HepG2 (cell line): ENCODE data around the gene TMEM131. TPM values are rescaled to one million over a fixed set of nuclear protein-coding genes. Genes with fewer than 3 reads are reported as not detected.

Experiments
- GATA4 ChIP-seq: sonication (generic); IDR thresholded peaks from 2 replicates; pipeline ENCODE4 v1.6.1; 2016; ENCODE audit warnings: antibody characterized with exemption, low read depth, borderline replicate concordance
- GLMP ChIP-seq: sonication (generic); formaldehyde crosslinking; IDR thresholded peaks from 2 replicates; pipeline ENCODE4 v1.9.0; 2021; ENCODE audit warnings: missing genetic modification reagents, mild to moderate bottlenecking, borderline replicate concordance
- NCOA5 ChIP-seq: sonication (generic); formaldehyde crosslinking; IDR thresholded peaks from 2 replicates; pipeline ENCODE4 v1.4.0; 2020; ENCODE audit warnings: missing genetic modification reagents
- RBM22 ChIP-seq: fragments of 200-400 bp; formaldehyde crosslinking; optimal IDR thresholded peaks from 2 replicates; pipeline ENCODE3; 2017; ENCODE audit warnings: mild to moderate bottlenecking, low read length, moderate library complexity
- SOX13 ChIP-seq, 3 experiments: fragments of 450-650 bp in 1 of 3; sonication (generic) in 1 of 3; formaldehyde crosslinking in 1 of 3; IDR thresholded peaks in 2 of 3; conservative IDR thresholded peaks in 1 of 3; 2 replicates each; pipeline versions ENCODE4 v1.5.0 to v1.6.1; 2016 to 2020; ENCODE audit warnings: antibody characterized with exemption in 1 of 3, mild to moderate bottlenecking in 1 of 3, missing compliant biosample characterization in 1 of 3, missing genetic modification reagents in 1 of 3, moderate library complexity in 1 of 3
- SP140L ChIP-seq: sonication (generic); formaldehyde crosslinking; IDR thresholded peaks from 2 replicates; pipeline ENCODE4 v1.4.0; 2020; ENCODE audit warnings: missing genetic modification reagents, borderline replicate concordance
- STAG1 ChIP-seq: sonication (generic); formaldehyde crosslinking; IDR thresholded peaks from 2 replicates; pipeline ENCODE4 v1.4.0; 2020; ENCODE audit warnings: missing genetic modification reagents
- ZBED4 ChIP-seq: sonication (generic); formaldehyde crosslinking; IDR thresholded peaks from 2 replicates; pipeline ENCODE4 v1.4.0; 2020; ENCODE audit warnings: missing genetic modification reagents, borderline replicate concordance
- ZBTB20 ChIP-seq: sonication (generic); formaldehyde crosslinking; IDR thresholded peaks from 2 replicates; pipeline ENCODE4 v1.8.1; 2023; ENCODE audit warnings: missing genetic modification reagents, low read depth, mild to moderate bottlenecking, borderline replicate concordance
- ZNF205 ChIP-seq: IDR thresholded peaks from 2 replicates; pipeline ENCODE4 v1.6.1; 2018; ENCODE audit warnings: missing biosample characterization, missing genetic modification reagents
- ZNF484 ChIP-seq: sonication (generic); formaldehyde crosslinking; IDR thresholded peaks from 2 replicates; pipeline ENCODE4 v1.5.1; 2020; ENCODE audit warnings: mild to moderate bottlenecking, low read depth, missing genetic modification reagents, borderline replicate concordance
- ZNF501 ChIP-seq: sonication (generic); formaldehyde crosslinking; IDR thresholded peaks from 2 replicates; pipeline ENCODE4 v1.5.1; 2020; ENCODE audit warnings: mild to moderate bottlenecking, moderate library complexity, missing genetic modification reagents
- ZNF563 ChIP-seq: sonication (generic); formaldehyde crosslinking; IDR thresholded peaks from 2 replicates; pipeline ENCODE4 v1.8.0; 2022; ENCODE audit warnings: mild to moderate bottlenecking, moderate library complexity, missing genetic modification reagents
- ZNF746 ChIP-seq: sonication (generic); formaldehyde crosslinking; IDR thresholded peaks from 2 replicates; pipeline ENCODE4 v1.8.0; 2022; ENCODE audit warnings: mild to moderate bottlenecking, missing genetic modification reagents
- ZNF749 ChIP-seq: sonication (generic); formaldehyde crosslinking; IDR thresholded peaks from 2 replicates; pipeline ENCODE4 v1.8.0; 2022; ENCODE audit warnings: mild to moderate bottlenecking, missing genetic modification reagents, moderate library complexity, borderline replicate concordance
- polyA plus RNA-seq, 8 experiments: library from polyadenylated mRNA; depleted of rRNA in 3 of 8; stranded (reverse) in 7 of 8; unstranded in 1 of 8; fragments of >200 nt; fragmentation: Illumina TruSeq in 4 of 8; extraction: Trizol in 4 of 8; gene quantifications; 2 replicates each; pipeline versions ENCODE4 v1.2.1 to v1.2.3, GENCODE V29; 2011 to 2016; ENCODE audit warnings: low read depth in 4 of 8, missing spikeins in 1 of 8, mixed read lengths in 1 of 8; ENCODE audit not compliant: insufficient read depth in 1 of 8
- total RNA-seq, 5 experiments: library from RNA; depleted of rRNA; stranded (reverse); fragments of >200 nt; fragmentation: Illumina TruSeq; extraction: Trizol; gene quantifications; 2 replicates each; pipeline ENCODE4 v1.2.3, GENCODE V29; 2016; ENCODE audit warnings: low read depth in 1 of 5
- TF ChIP-seq, protein P1 (sequence below): sonication (generic); formaldehyde crosslinking; IDR thresholded peaks from 2 replicates; pipeline ENCODE4 v1.5.0; 2020; ENCODE audit warnings: missing genetic modification reagents
- TF ChIP-seq, protein P2 (sequence below): sonication (generic); formaldehyde crosslinking; IDR thresholded peaks from 2 replicates; pipeline ENCODE4 v1.4.0; 2020; ENCODE audit warnings: missing genetic modification reagents, mild to moderate bottlenecking, borderline replicate concordance
- TF ChIP-seq, protein P3 (sequence below): IDR thresholded peaks from 2 replicates; pipeline ENCODE4 v1.6.1; 2016; ENCODE audit warnings: missing genetic modification reagents, missing compliant biosample characterization

Gene TMEM131
- total and polyA plus RNA-seq, 2 of the 13 experiments (the other 11 are each of a cell fraction or from before 2014, with no cell fraction given) = 17.9 to 19.5 TPM

DNA sequence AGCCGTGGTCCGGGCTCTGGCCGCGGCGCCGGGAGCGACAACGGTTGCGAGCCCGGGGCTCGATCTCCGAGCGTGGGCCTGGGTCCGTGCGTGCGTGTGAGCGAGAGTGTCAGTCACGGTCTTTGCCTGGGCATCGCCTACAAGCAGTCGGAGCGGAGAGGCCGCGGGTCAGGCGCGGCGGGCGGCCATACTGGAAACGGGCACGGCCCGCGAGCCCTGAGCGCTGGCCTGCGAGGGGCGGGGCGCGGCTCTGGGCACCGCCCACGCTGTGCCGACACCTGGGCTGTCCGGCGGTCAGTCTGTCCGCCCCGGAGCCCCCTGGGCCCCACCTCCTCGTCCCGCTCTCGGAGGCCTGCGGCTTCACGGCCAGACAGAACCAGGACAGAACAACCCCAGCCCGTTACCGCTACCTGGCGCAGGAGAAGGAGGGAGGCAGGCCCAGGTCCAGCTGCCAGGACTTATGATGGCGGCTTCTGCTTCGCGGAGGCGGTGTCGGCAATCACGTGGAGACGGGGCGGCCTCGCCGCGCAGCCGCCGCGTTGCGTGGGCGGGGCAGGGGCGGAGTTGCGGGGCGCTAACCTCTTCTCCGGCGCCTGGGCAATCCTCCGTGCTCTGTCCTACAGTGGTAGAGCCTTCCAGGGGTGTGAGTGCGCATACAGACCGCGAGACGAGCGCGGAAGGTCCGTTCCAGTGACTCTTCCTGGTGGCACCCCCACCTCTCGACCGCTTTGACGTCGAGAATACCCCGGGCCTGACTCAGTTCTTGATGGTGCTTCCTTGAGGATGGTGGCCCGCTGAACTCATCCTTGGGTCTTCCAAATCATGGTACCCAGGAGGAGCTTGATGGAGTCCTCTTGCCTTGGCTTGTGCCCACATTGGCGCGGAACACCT is at the start of gene TMEM131 (continued):
- TF ChIP-seq GLMP (CRISPR knock-in tag) = no peak
- TF ChIP-seq ZBED4 (CRISPR knock-in tag) = peak; percentile 87
- TF ChIP-seq, protein P1, sequence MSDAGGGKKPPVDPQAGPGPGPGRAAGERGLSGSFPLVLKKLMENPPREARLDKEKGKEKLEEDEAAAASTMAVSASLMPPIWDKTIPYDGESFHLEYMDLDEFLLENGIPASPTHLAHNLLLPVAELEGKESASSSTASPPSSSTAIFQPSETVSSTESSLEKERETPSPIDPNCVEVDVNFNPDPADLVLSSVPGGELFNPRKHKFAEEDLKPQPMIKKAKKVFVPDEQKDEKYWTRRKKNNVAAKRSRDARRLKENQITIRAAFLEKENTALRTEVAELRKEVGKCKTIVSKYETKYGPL (CRISPR knock-in tag) = 0 out of 2 replicates have a peak, but pooled peaks have one; percentile 55
- TF ChIP-seq SOX13 (IDR thresholded peaks at IDR 0.05) = 0 out of 2 replicates have a peak, but pooled peaks have one; percentile 24
- TF ChIP-seq SOX13 (CRISPR knock-in tag; conservative IDR thresholded peaks at IDR 0.05 in 1 of 2, IDR thresholded peaks at IDR 0.05 in 1 of 2) = peak in 1 of 2 experiments; percentile 24; a peak in 1 of 4 replicates
- no peak; the same call in 1 of the 2 replicates for TF ChIP-seq ZNF484 (CRISPR knock-in tag)
- TF ChIP-seq ZNF746 (CRISPR knock-in tag) = 0 out of 2 replicates have a peak, but pooled peaks have one; percentile 68
- TF ChIP-seq ZNF563 (CRISPR knock-in tag) = peak; percentile 89; the same call in 1 of the 2 replicates
- 0 out of 2 replicates have a peak, but pooled peaks have one; percentile 44 for TF ChIP-seq ZBTB20 (CRISPR knock-in tag)
- peak; percentile 83 for TF ChIP-seq ZNF205 (CRISPR knock-in tag)
- TF ChIP-seq ZNF501 (CRISPR knock-in tag) = peak; percentile 96
- TF ChIP-seq ZNF749 (CRISPR knock-in tag) = peak; percentile 92; the same call in 1 of the 2 replicates
- TF ChIP-seq STAG1 (CRISPR knock-in tag) = peak; percentile 22
- TF ChIP-seq NCOA5 (CRISPR knock-in tag) = no peak
- no peak for TF ChIP-seq SP140L
- TF ChIP-seq GATA4 = peak; percentile 38; the same call in 1 of the 2 replicates
- TF ChIP-seq, protein P2, sequence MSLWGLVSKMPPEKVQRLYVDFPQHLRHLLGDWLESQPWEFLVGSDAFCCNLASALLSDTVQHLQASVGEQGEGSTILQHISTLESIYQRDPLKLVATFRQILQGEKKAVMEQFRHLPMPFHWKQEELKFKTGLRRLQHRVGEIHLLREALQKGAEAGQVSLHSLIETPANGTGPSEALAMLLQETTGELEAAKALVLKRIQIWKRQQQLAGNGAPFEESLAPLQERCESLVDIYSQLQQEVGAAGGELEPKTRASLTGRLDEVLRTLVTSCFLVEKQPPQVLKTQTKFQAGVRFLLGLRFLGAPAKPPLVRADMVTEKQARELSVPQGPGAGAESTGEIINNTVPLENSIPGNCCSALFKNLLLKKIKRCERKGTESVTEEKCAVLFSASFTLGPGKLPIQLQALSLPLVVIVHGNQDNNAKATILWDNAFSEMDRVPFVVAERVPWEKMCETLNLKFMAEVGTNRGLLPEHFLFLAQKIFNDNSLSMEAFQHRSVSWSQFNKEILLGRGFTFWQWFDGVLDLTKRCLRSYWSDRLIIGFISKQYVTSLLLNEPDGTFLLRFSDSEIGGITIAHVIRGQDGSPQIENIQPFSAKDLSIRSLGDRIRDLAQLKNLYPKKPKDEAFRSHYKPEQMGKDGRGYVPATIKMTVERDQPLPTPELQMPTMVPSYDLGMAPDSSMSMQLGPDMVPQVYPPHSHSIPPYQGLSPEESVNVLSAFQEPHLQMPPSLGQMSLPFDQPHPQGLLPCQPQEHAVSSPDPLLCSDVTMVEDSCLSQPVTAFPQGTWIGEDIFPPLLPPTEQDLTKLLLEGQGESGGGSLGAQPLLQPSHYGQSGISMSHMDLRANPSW (CRISPR knock-in tag) = peak; percentile 93; the same call in 1 of the 2 replicates
- TF ChIP-seq, protein P3, sequence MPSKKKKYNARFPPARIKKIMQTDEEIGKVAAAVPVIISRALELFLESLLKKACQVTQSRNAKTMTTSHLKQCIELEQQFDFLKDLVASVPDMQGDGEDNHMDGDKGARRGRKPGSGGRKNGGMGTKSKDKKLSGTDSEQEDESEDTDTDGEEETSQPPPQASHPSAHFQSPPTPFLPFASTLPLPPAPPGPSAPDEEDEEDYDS = peak; percentile 61
- no peak for TF ChIP-seq RBM22
